ENCODE measurements around the gene RPRD1B.
"Not testable (repeated sequence)": the region's sequence is repeated elsewhere in the genome, so short reads cannot be mapped to it uniquely, and the experiment has no call there.

RPRD1B gene

GRCh38 chr20:38001173-38001875, 32.2 kb upstream of the RPRD1B start:
- no peak for DNase-seq (ENCODE audit: low read depth, low spot score)

- DNase-seq (ENCODE audit: low read depth, low spot score) = no peak
Observed at GRCh38 chr20:38001981-38002380, 31.6 kb upstream of the RPRD1B start.

- DNase-seq (ENCODE audit: low read depth, low spot score) = no peak
Observed at GRCh38 chr20:38002422-38002821, 31.1 kb upstream of the RPRD1B start.

- no peak for DNase-seq (ENCODE audit: low read depth, low spot score)
Observed at GRCh38 chr20:38004416-38004815, 29.1 kb upstream of the RPRD1B start.

GRCh38 chr20:38005903-38006302, 27.6 kb upstream of the RPRD1B start:
- no peak for DNase-seq (ENCODE audit: low read depth, low spot score)

- DNase-seq (ENCODE audit: low read depth, low spot score) = no peak
Observed at GRCh38 chr20:38007526-38007925, 26.0 kb upstream of the RPRD1B start.

- no peak for DNase-seq (ENCODE audit: low read depth, low spot score)
Observed at GRCh38 chr20:38008233-38008944, 25.2 kb upstream of the RPRD1B start.

- not testable (repeated sequence) for DNase-seq (ENCODE audit: low read depth, low spot score)
Observed at GRCh38 chr20:38009416-38009815, 24.1 kb upstream of the RPRD1B start.

GRCh38 chr20:38011696-38012095, 21.9 kb upstream of the RPRD1B start:
- DNase-seq (ENCODE audit: low read depth, low spot score) = no peak

- no peak for DNase-seq (ENCODE audit: low read depth, low spot score)
Observed at GRCh38 chr20:38012332-38012731, 21.2 kb upstream of the RPRD1B start.

GRCh38 chr20:38013887-38014286, 19.7 kb upstream of the RPRD1B start:
- DNase-seq (ENCODE audit: low read depth, low spot score) = no peak

GRCh38 chr20:38017959-38018358, 15.6 kb upstream of the RPRD1B start:
- DNase-seq (ENCODE audit: low read depth, low spot score) = no peak

GRCh38 chr20:38018385-38018784, 15.2 kb upstream of the RPRD1B start:
- no peak for DNase-seq (ENCODE audit: low read depth, low spot score)

- no peak for DNase-seq (ENCODE audit: low read depth, low spot score)
Observed at GRCh38 chr20:38021087-38021772, 12.3 kb upstream of the RPRD1B start.

- DNase-seq (ENCODE audit: low read depth, low spot score) = no peak
Observed at GRCh38 chr20:38023181-38024001, 10.2 kb upstream of the RPRD1B start.

GRCh38 chr20:38024496-38024895, 9.1 kb upstream of the RPRD1B start:
- DNase-seq (ENCODE audit: low read depth, low spot score) = no peak

- DNase-seq (ENCODE audit: low read depth, low spot score) = no peak
Observed at GRCh38 chr20:38029453-38029852, 4.1 kb upstream of the RPRD1B start.

GRCh38 chr20:38031957-38032356, 1.6 kb upstream of the RPRD1B start:
- no peak for DNase-seq (ENCODE audit: low read depth, low spot score)

GRCh38 chr20:38032585-38033329, 789 bp upstream of the RPRD1B start:
- DNase-seq (ENCODE audit: low read depth, low spot score) = no peak

- DNase-seq (ENCODE audit: low read depth, low spot score) = no peak
Observed at GRCh38 chr20:38034108-38034649, 633 bp downstream of the RPRD1B start.

GRCh38 chr20:38034961-38035360, 1.4 kb downstream of the RPRD1B start:
- no peak for DNase-seq (ENCODE audit: low read depth, low spot score)

Measured in iPS DF 19.7 (cell line).